HL-60 (cell line): ENCODE measurements around the gene IARS1.

Source experiments
- DNase-seq, 2 experiments: peaks; one replicate each; pipeline ENCODE4 v3.0.0-alpha.2; 2010 to 2020; ENCODE audit warnings: low read depth in 1 of 2, low spot score in 1 of 2
- H3K27ac ChIP-seq: fragments of 250-450 bp; sonication (Bioruptor Pico); replicated peaks from 2 replicates; pipeline ENCODE4 v1.5.1; 2020; ENCODE audit warnings: mild to moderate bottlenecking, moderate library complexity
- H3K27me3 ChIP-seq: fragments of 250-450 bp; sonication (Bioruptor Pico); 2 replicates; pipeline ENCODE4 v1.5.1; 2021; ENCODE audit warnings: mild to moderate bottlenecking, moderate library complexity; ENCODE audit not compliant: insufficient read depth, poor library complexity, severe bottlenecking
- H3K4me3 ChIP-seq: replicated peaks from 2 replicates; pipeline ENCODE4 v1.5.1; 2011; ENCODE audit warnings: mild to moderate bottlenecking, control low read depth, low read length; ENCODE audit not compliant: insufficient read depth
- GABPA ChIP-seq: IDR thresholded peaks from 2 replicates; pipeline ENCODE4 v1.6.1; 2012; ENCODE audit warnings: low read depth
- POLR2AphosphoS5 ChIP-seq: IDR thresholded peaks from 2 replicates; pipeline ENCODE4 v1.6.1; 2012; ENCODE audit warnings: low read depth
- SPI1 ChIP-seq: IDR thresholded peaks from 2 replicates; pipeline ENCODE4 v1.6.1; 2012; ENCODE audit warnings: low read depth, mild to moderate bottlenecking, borderline replicate concordance
- TF ChIP-seq, protein P1 (sequence below): IDR thresholded peaks from 2 replicates; pipeline ENCODE4 v1.6.1; 2012; ENCODE audit warnings: low read depth; ENCODE audit not compliant: insufficient replicate concordance
- TF ChIP-seq, protein P2 (sequence below): IDR thresholded peaks from one replicate; pipeline ENCODE4 v1.5.1; 2011; ENCODE audit warnings: low read length, control low read depth, inconsistent platforms; ENCODE audit not compliant: insufficient read depth

IARS1 gene

DNA sequence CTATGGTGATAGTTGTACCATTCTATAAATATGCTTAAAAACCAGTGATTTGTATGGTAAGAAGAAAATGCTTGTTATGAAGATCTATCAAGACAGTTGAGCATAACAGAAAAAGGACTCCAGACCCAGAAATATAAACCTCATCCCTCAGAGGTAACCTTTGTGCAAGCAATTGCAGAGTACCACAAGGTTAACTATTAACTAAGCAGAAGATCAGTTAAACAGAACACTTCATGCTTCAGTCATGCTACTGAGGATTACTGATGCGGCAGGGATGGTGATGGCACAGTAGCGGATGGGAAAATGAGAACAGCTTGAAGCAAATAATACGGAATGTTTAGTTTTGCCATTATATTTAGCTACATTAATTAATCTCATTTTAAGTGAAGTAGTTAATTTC is 45.5 kb downstream of the IARS1 start:
- TF ChIP-seq POLR2AphosphoS5 (no peak), SPI1 (no peak), GABPA (no peak)
- TF ChIP-seq, protein P1, sequence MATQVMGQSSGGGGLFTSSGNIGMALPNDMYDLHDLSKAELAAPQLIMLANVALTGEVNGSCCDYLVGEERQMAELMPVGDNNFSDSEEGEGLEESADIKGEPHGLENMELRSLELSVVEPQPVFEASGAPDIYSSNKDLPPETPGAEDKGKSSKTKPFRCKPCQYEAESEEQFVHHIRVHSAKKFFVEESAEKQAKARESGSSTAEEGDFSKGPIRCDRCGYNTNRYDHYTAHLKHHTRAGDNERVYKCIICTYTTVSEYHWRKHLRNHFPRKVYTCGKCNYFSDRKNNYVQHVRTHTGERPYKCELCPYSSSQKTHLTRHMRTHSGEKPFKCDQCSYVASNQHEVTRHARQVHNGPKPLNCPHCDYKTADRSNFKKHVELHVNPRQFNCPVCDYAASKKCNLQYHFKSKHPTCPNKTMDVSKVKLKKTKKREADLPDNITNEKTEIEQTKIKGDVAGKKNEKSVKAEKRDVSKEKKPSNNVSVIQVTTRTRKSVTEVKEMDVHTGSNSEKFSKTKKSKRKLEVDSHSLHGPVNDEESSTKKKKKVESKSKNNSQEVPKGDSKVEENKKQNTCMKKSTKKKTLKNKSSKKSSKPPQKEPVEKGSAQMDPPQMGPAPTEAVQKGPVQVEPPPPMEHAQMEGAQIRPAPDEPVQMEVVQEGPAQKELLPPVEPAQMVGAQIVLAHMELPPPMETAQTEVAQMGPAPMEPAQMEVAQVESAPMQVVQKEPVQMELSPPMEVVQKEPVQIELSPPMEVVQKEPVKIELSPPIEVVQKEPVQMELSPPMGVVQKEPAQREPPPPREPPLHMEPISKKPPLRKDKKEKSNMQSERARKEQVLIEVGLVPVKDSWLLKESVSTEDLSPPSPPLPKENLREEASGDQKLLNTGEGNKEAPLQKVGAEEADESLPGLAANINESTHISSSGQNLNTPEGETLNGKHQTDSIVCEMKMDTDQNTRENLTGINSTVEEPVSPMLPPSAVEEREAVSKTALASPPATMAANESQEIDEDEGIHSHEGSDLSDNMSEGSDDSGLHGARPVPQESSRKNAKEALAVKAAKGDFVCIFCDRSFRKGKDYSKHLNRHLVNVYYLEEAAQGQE: no peak
- TF ChIP-seq, protein P2, sequence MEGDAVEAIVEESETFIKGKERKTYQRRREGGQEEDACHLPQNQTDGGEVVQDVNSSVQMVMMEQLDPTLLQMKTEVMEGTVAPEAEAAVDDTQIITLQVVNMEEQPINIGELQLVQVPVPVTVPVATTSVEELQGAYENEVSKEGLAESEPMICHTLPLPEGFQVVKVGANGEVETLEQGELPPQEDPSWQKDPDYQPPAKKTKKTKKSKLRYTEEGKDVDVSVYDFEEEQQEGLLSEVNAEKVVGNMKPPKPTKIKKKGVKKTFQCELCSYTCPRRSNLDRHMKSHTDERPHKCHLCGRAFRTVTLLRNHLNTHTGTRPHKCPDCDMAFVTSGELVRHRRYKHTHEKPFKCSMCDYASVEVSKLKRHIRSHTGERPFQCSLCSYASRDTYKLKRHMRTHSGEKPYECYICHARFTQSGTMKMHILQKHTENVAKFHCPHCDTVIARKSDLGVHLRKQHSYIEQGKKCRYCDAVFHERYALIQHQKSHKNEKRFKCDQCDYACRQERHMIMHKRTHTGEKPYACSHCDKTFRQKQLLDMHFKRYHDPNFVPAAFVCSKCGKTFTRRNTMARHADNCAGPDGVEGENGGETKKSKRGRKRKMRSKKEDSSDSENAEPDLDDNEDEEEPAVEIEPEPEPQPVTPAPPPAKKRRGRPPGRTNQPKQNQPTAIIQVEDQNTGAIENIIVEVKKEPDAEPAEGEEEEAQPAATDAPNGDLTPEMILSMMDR: no peak
- Histone ChIP-seq H3K27ac (no peak overlapping the region), H3K27me3 (no peaks in the 10 kb centered on the region), H3K4me3 (no peak overlapping the region)
- DNase-seq: no peak

DNA sequence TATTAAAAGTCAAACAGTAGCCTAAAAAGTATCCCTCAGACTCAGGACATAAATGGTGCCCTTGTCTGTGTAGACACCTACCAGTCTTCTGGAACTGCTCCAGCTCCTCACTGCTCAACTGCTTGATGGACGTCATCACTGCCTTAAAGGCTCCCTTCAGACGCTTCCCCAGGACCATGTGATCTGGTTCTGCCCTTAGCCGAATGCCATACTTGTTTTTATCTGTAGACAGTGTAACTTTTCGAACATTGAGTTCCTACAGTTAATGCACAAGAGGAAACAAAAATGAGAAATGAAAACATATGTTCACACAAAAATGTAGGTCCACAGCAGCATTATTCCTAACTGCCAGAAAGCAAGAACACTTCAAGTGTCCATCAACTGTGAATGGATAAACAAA is 46.2 kb downstream of the IARS1 start:
- H3K27ac ChIP-seq: no peak overlapping the region

DNA sequence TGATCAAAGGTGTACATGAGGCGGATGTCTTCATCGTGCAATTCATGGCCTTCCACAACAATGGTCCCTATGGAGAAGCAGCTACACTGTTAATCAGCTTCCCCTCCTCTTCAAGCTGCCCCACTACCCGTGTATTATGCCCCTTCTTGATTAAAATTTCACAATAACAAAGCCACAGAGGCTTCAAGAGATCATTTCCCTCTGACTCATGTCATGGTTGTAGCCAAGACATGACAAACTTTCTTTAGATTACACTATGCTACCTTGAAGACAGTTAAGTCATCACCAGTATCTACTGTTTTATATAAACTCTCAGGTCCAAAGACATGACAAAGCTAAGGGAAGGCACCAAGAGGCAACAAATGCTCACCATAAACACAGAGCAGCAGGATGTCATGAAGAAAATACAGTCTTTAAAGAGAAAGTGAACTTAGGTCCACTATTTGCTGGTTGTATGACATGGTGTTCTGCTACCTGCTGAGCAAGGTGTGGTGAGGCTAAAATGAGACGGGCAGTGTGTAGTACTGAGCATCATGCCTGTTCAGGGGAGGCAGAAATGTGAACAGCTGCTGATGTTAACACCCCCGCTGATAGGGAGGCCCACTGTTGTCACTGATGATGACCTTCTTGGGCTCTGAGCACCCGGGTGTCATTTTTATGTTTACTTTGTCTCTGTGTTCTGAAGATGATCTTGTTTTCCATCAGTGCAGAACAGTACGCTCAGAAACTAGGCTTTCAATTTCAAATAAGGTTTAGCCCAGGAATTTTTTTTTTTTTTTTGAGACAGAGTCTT is 48.3 kb downstream of the IARS1 start:
- Histone ChIP-seq H3K27ac (no peak overlapping the region), H3K27me3 (no peaks in the 10 kb centered on the region), H3K4me3 (no peak overlapping the region)
- no peak for DNase-seq
- TF ChIP-seq, protein P2: no peak
- TF ChIP-seq POLR2AphosphoS5 (no peak), GABPA (no peak), SPI1 (no peak)
- TF ChIP-seq, protein P1: no peak

More for the DNA sequence above, 46.2 kb downstream of the IARS1 start:
- H3K27me3 ChIP-seq: no peaks in the 10 kb centered on the region
- TF ChIP-seq POLR2AphosphoS5: no peak
- TF ChIP-seq, protein P2: no peak
- no peak for TF ChIP-seq SPI1
- TF ChIP-seq, protein P1: no peak
- no peak for TF ChIP-seq GABPA
- H3K4me3 ChIP-seq: no peak overlapping the region
- DNase-seq: no peak
